ENCODE measurements around the gene DCP1B.

DCP1B gene

GRCh38 chr12:2019126-2019525, 14.9 kb upstream of the DCP1B start:
- DNase-seq: no peak
- in situ Hi-C loops (cut with MboI; ENCODE audit: low pct_unique_long_range_greater_than_20kb, low sequenced_read_pairs): no loop called here

GRCh38 chr12:2018391-2018790, 14.1 kb upstream of the DCP1B start:
- in situ Hi-C loops (cut with MboI; ENCODE audit: low pct_unique_long_range_greater_than_20kb, low sequenced_read_pairs): no loop called here
- DNase-seq: no peak

- no peak for DNase-seq
- in situ Hi-C loops (cut with MboI; ENCODE audit: low pct_unique_long_range_greater_than_20kb, low sequenced_read_pairs): no loop called here
These were observed 13.5 kb upstream of the DCP1B start for GRCh38 chr12:2017546-2018337.

- no peak for DNase-seq
- in situ Hi-C loops (cut with MboI; ENCODE audit: low pct_unique_long_range_greater_than_20kb, low sequenced_read_pairs): no loop called here
These were observed 12.7 kb upstream of the DCP1B start for GRCh38 chr12:2016862-2017545.

GRCh38 chr12:2014231-2014630, 10.0 kb upstream of the DCP1B start:
- DNase-seq: no peak
- in situ Hi-C loops (cut with MboI; ENCODE audit: low pct_unique_long_range_greater_than_20kb, low sequenced_read_pairs): no loop called here

GRCh38 chr12:2013527-2014223, 9.4 kb upstream of the DCP1B start:
- DNase-seq: no peak
- in situ Hi-C loops (cut with MboI; ENCODE audit: low pct_unique_long_range_greater_than_20kb, low sequenced_read_pairs): no loop called here

GRCh38 chr12:2013086-2013485, 8.8 kb upstream of the DCP1B start:
- no peak for DNase-seq
- in situ Hi-C loops (cut with MboI; ENCODE audit: low pct_unique_long_range_greater_than_20kb, low sequenced_read_pairs): no loop called here

GRCh38 chr12:2011643-2012607, 7.7 kb upstream of the DCP1B start:
- in situ Hi-C loops (cut with MboI; ENCODE audit: low pct_unique_long_range_greater_than_20kb, low sequenced_read_pairs): no loop called here

GRCh38 chr12:2009623-2010022, 5.4 kb upstream of the DCP1B start:
- in situ Hi-C loops (cut with MboI; ENCODE audit: low pct_unique_long_range_greater_than_20kb, low sequenced_read_pairs): no loop called here
- peak; percentile 23 for DNase-seq

More at GRCh38 chr12:2011643-2012607, 7.7 kb upstream of the DCP1B start:
- no peak for DNase-seq

- in situ Hi-C loops (cut with MboI; ENCODE audit: low pct_unique_long_range_greater_than_20kb, low sequenced_read_pairs): no loop called here
- no peak for DNase-seq
These were observed 4.4 kb upstream of the DCP1B start for GRCh38 chr12:2008677-2009076.

GRCh38 chr12:2003676-2004112, 563 bp downstream of the DCP1B start:
- DNase-seq: no peak
- in situ Hi-C loops (cut with MboI; ENCODE audit: low pct_unique_long_range_greater_than_20kb, low sequenced_read_pairs): no loop called here

GRCh38 chr12:1995205-1995896, 8.9 kb downstream of the DCP1B start:
- in situ Hi-C loops (cut with MboI; ENCODE audit: low pct_unique_long_range_greater_than_20kb, low sequenced_read_pairs): no loop called here

GRCh38 chr12:1994429-1995143, 9.7 kb downstream of the DCP1B start:
- in situ Hi-C loops (cut with MboI; ENCODE audit: low pct_unique_long_range_greater_than_20kb, low sequenced_read_pairs): no loop called here
- no peak for DNase-seq

More at GRCh38 chr12:1995205-1995896, 8.9 kb downstream of the DCP1B start:
- no peak for DNase-seq

- no peak for DNase-seq
- in situ Hi-C loops (cut with MboI; ENCODE audit: low pct_unique_long_range_greater_than_20kb, low sequenced_read_pairs): no loop called here
These were observed 10.3 kb downstream of the DCP1B start for GRCh38 chr12:1993871-1994371.

- in situ Hi-C loops (cut with MboI; ENCODE audit: low pct_unique_long_range_greater_than_20kb, low sequenced_read_pairs): no loop called here
- DNase-seq: no peak
These were observed 10.9 kb downstream of the DCP1B start for GRCh38 chr12:1993341-1993740.

- in situ Hi-C loops (cut with MboI; ENCODE audit: low pct_unique_long_range_greater_than_20kb, low sequenced_read_pairs): no loop called here
- no peak for DNase-seq
These were observed 11.5 kb downstream of the DCP1B start for GRCh38 chr12:1992732-1993131.

- DNase-seq: no peak
- in situ Hi-C loops (cut with MboI; ENCODE audit: low pct_unique_long_range_greater_than_20kb, low sequenced_read_pairs): no loop called here
These were observed 15.1 kb downstream of the DCP1B start for GRCh38 chr12:1989111-1989510.

- DNase-seq: no peak
- in situ Hi-C loops (cut with MboI; ENCODE audit: low pct_unique_long_range_greater_than_20kb, low sequenced_read_pairs): no loop called here
These were observed 19.5 kb downstream of the DCP1B start for GRCh38 chr12:1984759-1985158.

All from KBM-7 (cell line).